Measurements from ENCODE around the gene JAZF1.

JAZF1 gene

DNA sequence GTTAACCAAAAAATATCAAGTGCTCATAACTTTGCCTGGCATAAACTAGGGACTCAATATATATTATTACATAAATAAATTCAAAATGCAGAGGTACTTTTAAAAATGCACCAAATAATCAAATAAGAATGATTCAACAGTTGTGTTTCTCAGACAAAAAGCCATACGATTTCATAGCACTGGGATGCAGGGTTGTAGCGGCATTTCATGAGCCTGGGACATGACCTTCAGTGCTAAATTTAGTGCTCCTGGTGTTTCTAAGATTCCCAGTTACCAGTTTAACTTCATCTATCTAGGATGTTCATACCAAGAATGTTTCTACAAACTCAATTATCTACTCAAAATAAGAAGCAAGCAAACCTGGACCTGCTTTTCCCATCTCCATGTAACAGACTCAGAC is 4.0 kb downstream of the JAZF1 start:
- no peak overlapping the region for H3K27ac ChIP-seq
- in situ Hi-C loops (cut with HindIII; ENCODE audit: low pct_ligation_motif_present, low sequenced_read_pairs): no loop called here
- no peak overlapping the region for H3K4me3 ChIP-seq (ENCODE audit: low read depth, low read length)
- DNase-seq: no peak
- TF ChIP-seq, protein P1, sequence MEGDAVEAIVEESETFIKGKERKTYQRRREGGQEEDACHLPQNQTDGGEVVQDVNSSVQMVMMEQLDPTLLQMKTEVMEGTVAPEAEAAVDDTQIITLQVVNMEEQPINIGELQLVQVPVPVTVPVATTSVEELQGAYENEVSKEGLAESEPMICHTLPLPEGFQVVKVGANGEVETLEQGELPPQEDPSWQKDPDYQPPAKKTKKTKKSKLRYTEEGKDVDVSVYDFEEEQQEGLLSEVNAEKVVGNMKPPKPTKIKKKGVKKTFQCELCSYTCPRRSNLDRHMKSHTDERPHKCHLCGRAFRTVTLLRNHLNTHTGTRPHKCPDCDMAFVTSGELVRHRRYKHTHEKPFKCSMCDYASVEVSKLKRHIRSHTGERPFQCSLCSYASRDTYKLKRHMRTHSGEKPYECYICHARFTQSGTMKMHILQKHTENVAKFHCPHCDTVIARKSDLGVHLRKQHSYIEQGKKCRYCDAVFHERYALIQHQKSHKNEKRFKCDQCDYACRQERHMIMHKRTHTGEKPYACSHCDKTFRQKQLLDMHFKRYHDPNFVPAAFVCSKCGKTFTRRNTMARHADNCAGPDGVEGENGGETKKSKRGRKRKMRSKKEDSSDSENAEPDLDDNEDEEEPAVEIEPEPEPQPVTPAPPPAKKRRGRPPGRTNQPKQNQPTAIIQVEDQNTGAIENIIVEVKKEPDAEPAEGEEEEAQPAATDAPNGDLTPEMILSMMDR (IDR thresholded peaks at IDR 0.05; ENCODE audit: low read depth, low read length, missing control alignments): no peak
- no peaks in the 10 kb centered on the region for H3K36me3 ChIP-seq (replicated peaks)
- no peaks in the 10 kb centered on the region for H3K27me3 ChIP-seq (replicated peaks)

DNA sequence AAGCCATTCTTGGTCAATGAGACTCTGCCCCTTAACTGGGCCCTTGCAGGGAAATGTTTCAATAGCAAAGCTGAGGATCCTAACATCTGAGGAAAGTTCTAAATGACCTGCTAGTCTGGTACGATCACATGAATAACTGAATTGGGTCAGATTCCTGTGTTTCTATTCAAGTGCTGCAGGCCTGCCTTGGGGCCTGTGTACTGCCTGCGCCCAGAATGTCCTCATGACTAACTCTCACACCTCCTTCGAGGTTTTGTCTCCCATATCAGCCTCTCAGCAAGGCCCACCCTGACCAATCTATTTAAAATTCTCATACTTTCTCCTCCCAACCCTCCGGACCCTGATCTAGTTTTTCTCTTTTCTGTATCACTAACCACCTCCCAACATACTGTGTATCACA is 4.4 kb downstream of the JAZF1 start:
- Histone ChIP-seq H3K27me3 (replicated peaks) (no peaks in the 10 kb centered on the region), H3K4me3 (ENCODE audit: low read depth, low read length) (no peak overlapping the region), H3K36me3 (replicated peaks) (no peaks in the 10 kb centered on the region), H3K27ac (no peak overlapping the region)
- no peak for DNase-seq
- TF ChIP-seq, protein P1 (IDR thresholded peaks at IDR 0.05; ENCODE audit: low read depth, low read length, missing control alignments): no peak
- in situ Hi-C loops (cut with HindIII; ENCODE audit: low pct_ligation_motif_present, low sequenced_read_pairs): no loop called here

DNA sequence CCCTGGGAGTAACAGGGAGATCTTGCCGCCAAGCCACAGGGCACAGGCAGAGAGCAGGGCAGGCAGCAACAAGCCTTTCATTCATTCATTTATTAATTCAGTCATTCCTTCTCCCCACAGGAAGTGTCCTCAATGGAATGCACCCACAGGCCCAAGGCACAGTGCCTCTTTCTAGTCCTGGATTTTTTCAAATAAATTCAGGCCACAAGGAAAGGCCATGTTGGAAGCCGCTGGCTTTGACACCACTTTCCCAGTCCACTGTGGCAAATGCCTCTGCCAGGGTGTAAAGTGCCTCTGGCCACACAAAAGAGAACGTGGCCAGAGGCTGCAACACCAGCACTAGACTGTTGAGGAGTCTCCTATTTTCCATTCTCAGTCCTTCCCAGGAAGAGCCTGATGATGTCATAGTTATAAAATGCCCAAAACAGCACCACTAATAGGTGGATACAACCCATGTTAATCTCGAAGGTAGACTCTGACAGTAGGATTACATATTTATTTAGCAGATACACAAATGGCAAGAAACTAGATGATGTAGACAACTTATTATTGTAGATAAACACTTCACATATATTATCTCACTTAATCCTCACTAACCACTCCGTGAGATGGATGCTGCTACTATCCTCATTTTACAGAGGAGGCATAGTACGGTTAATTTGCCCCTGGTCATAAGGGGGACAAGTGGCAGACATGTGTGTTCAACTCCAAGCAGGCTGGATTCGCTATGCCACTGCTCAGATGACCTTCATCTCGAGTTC is 5.5 kb downstream of the JAZF1 start:
- H3K27ac ChIP-seq: no peak overlapping the region
- no peaks in the 10 kb centered on the region for H3K36me3 ChIP-seq (replicated peaks)
- H3K27me3 ChIP-seq (replicated peaks): no peaks in the 10 kb centered on the region
- in situ Hi-C loops (cut with HindIII; ENCODE audit: low pct_ligation_motif_present, low sequenced_read_pairs): no loop called here
- no peak for DNase-seq
- TF ChIP-seq, protein P1 (IDR thresholded peaks at IDR 0.05; ENCODE audit: low read depth, low read length, missing control alignments): no peak
- H3K4me3 ChIP-seq (ENCODE audit: low read depth, low read length): no peak overlapping the region

DNA sequence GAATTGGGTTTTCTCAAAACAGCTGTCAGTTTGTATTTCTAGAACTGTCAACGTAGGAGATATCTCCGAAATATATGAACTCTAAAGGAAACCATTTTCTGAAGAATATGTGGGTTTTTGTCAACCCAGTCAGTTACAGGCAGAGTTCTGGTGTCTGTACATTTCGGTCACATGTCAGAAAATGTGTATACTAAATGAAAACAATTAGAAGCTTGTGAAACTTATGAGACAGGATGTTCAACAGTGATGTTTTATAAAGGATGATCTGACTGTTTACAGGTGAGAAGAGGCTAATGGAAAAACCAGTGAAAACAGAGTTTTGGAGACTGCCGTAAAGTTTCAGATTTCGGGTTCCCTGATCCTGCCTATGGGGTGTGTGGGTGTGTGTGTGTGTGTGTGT is 6.2 kb downstream of the JAZF1 start:
- TF ChIP-seq, protein P1 (IDR thresholded peaks at IDR 0.05; ENCODE audit: low read depth, low read length, missing control alignments): no peak
- H3K36me3 ChIP-seq (replicated peaks): no peaks in the 10 kb centered on the region
- no peak for DNase-seq
- no peaks in the 10 kb centered on the region for H3K27me3 ChIP-seq (replicated peaks)
- no peak overlapping the region for H3K4me3 ChIP-seq (ENCODE audit: low read depth, low read length)
- no peak overlapping the region for H3K27ac ChIP-seq
- in situ Hi-C loops (cut with HindIII; ENCODE audit: low pct_ligation_motif_present, low sequenced_read_pairs): no loop called here

DNA sequence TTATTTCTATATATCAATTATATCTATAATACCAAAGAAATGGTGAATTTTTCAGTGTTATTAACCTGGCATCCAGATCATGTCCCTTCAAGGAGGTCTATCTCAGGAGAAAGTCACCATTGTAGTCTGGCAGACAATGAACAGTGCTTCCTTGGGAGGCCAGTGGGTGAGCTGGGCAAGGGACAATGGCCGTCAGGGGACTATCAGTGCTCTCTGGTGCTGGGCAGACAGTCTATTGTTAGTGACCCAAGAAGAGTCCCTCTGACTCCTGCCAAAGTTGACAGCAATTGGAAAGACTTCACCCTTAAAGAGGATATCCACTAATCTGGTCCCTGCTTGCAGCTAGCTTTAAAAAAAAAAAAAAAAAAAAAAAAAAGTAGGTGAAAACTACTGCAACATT is 7.1 kb downstream of the JAZF1 start:
- Histone ChIP-seq H3K36me3 (replicated peaks) (no peaks in the 10 kb centered on the region), H3K4me3 (ENCODE audit: low read depth, low read length) (no peak overlapping the region), H3K27me3 (replicated peaks) (no peaks in the 10 kb centered on the region), H3K27ac (no peak overlapping the region)
- TF ChIP-seq, protein P1 (IDR thresholded peaks at IDR 0.05; ENCODE audit: low read depth, low read length, missing control alignments): no peak
- in situ Hi-C loops (cut with HindIII; ENCODE audit: low pct_ligation_motif_present, low sequenced_read_pairs): no loop called here
- no peak for DNase-seq

DNA sequence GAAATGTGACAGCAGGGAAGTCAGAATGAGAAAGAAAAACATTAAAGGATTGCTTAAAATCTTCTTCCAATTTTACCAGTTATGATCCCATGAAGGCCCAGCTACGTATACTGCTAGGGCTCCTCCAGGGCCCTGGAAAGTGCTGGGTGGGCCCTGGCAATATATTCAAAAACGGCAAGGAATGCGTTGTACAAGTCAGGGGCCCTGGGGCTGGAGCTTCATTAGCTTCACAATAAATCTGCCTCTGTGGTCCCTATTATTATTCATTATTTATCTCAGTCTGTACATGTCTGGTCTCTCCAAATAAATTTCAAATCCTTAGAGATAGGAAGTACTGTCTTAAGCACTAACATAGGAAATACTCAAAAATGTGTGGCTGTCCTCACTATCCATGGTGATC is 7.6 kb downstream of the JAZF1 start:
- H3K4me3 ChIP-seq (ENCODE audit: low read depth, low read length): no peak overlapping the region
- TF ChIP-seq, protein P1 (IDR thresholded peaks at IDR 0.05; ENCODE audit: low read depth, low read length, missing control alignments): no peak
- in situ Hi-C loops (cut with HindIII; ENCODE audit: low pct_ligation_motif_present, low sequenced_read_pairs): no loop called here
- H3K36me3 ChIP-seq (replicated peaks): no peaks in the 10 kb centered on the region
- no peak for DNase-seq
- H3K27ac ChIP-seq: no peak overlapping the region
- H3K27me3 ChIP-seq (replicated peaks): no peaks in the 10 kb centered on the region

Measured in brain microvascular endothelial cell (primary cell).